IMR-90 (cell line): ENCODE data around the gene CD163. TPM values are rescaled to one million over a fixed set of nuclear protein-coding genes. Genes with fewer than 3 reads are reported as not detected.

ENCODE experiments used
- ATAC-seq: fragments of 200-7000 bp; cut with Tn5 transposase; 2 replicates; pipeline ENCODE4 v1.9.1; 2020; ENCODE audit warnings: low read depth, mild to moderate bottlenecking, moderate library complexity
- BruUV-seq: library from RNA; stranded (reverse); fragments of 400-500 nt; replicated peaks from 2 replicates; lab custom pipeline; 2021; lab: Mats Ljungman, UMichigan
- CTCF ChIA-PET: fragments of 300-600 bp; formaldehyde crosslinking; extraction: SDS; loops from one replicate; lab custom pipeline; 2021; ENCODE audit warnings: antibody characterized with exemption; lab: Yijun Ruan, JAX
- POLR2A ChIA-PET: fragments of 300-600 bp; sonication (Branson Sonifier 250); formaldehyde crosslinking; loops from one replicate; lab custom pipeline; 2022; ENCODE audit warnings: antibody characterized with exemption; ENCODE audit not compliant: unreplicated experiment; lab: Charles Lee
- DNase-seq: peaks from one replicate; pipeline ENCODE4 v3.0.0; 2013
- H2AFZ ChIP-seq: replicated peaks from 2 replicates; pipeline ENCODE3; 2013; ENCODE audit warnings: low read length, mild to moderate bottlenecking; ENCODE audit not compliant: poor library complexity
- H2AK5ac ChIP-seq: 2 replicates; pipeline ENCODE4 v1.6.1; 2013; ENCODE audit warnings: low read depth, low read length, inconsistent platforms
- H2AK9ac ChIP-seq: replicated peaks from 2 replicates; pipeline ENCODE3; 2013; ENCODE audit warnings: mild to moderate bottlenecking, low read depth, low read length, moderate library complexity; ENCODE audit not compliant: poor library complexity
- H2BK120ac ChIP-seq: 2 replicates; pipeline ENCODE4 v1.6.1; 2013; ENCODE audit warnings: low read depth, low read length, inconsistent platforms
- H2BK15ac ChIP-seq: 3 replicates; pipeline ENCODE4 v1.6.1; 2013; ENCODE audit warnings: low read depth, low read length, inconsistent platforms
- H2BK20ac ChIP-seq: 2 replicates; pipeline ENCODE4 v1.6.1; 2013; ENCODE audit warnings: low read depth, mild to moderate bottlenecking, inconsistent platforms, low read length, moderate library complexity
- H2BK5ac ChIP-seq: 2 replicates; pipeline ENCODE4 v1.6.1; 2013; ENCODE audit warnings: mild to moderate bottlenecking, low read depth, low read length, inconsistent platforms; ENCODE audit not compliant: poor library complexity, severe bottlenecking
- H3K14ac ChIP-seq: replicated peaks from 2 replicates; pipeline ENCODE4 v1.6.1; 2013; ENCODE audit warnings: low read depth, low read length, inconsistent platforms
- H3K18ac ChIP-seq: 2 replicates; pipeline ENCODE4 v1.6.1; 2013; ENCODE audit warnings: low read depth, low read length, control low read depth
- H3K23ac ChIP-seq: 2 replicates; pipeline ENCODE4 v1.6.1; 2013; ENCODE audit warnings: low read depth, low read length, inconsistent platforms
- H3K27ac ChIP-seq: 2 replicates; pipeline ENCODE4 v1.5.1; 2013; ENCODE audit warnings: mild to moderate bottlenecking, control low read depth, low read length; ENCODE audit not compliant: insufficient read depth
- H3K27me3 ChIP-seq: 2 replicates; pipeline ENCODE4 v1.6.1; 2013; ENCODE audit warnings: low read length; ENCODE audit not compliant: control insufficient read depth, insufficient read depth
- H3K36me3 ChIP-seq: 2 replicates; pipeline ENCODE4 v1.6.1; 2013; ENCODE audit warnings: low read length, mixed read lengths; ENCODE audit not compliant: control insufficient read depth, insufficient read depth
- H3K4ac ChIP-seq: 2 replicates; pipeline ENCODE4 v1.6.1; 2013; ENCODE audit warnings: low read depth, low read length, inconsistent platforms
- H3K4me1 ChIP-seq: 2 replicates; pipeline ENCODE4 v1.6.1; 2013; ENCODE audit warnings: low read length, mixed read lengths; ENCODE audit not compliant: control insufficient read depth, insufficient read depth
- H3K4me2 ChIP-seq: 2 replicates; pipeline ENCODE4 v1.6.1; 2013; ENCODE audit warnings: low read depth, mild to moderate bottlenecking, control low read depth, low read length, moderate library complexity
- H3K4me3 ChIP-seq: 2 replicates; pipeline ENCODE4 v1.5.1; 2013; ENCODE audit warnings: low read depth, mild to moderate bottlenecking, control low read depth, low read length, moderate library complexity; ENCODE audit not compliant: insufficient read depth
- H3K56ac ChIP-seq: 2 replicates; pipeline ENCODE4 v1.6.1; 2013; ENCODE audit warnings: low read length, inconsistent platforms; ENCODE audit not compliant: insufficient read depth; ENCODE audit errors: extremely low read depth
- H3K79me1 ChIP-seq, 2 experiments: 2 replicates each; pipeline ENCODE4 v1.6.1; 2013; ENCODE audit warnings: low read length in 2 of 2, inconsistent platforms in 1 of 2, low read depth in 1 of 2
- H3K9ac ChIP-seq: 2 replicates; pipeline ENCODE4 v1.6.1; 2013; ENCODE audit warnings: low read depth, low read length, control low read depth
- H3K9me1 ChIP-seq: 2 replicates; pipeline ENCODE4 v1.6.1; 2013; ENCODE audit warnings: low read length, inconsistent platforms; ENCODE audit not compliant: insufficient read depth
- H3K9me3 ChIP-seq: 2 replicates; pipeline ENCODE4 v1.6.1; 2013; ENCODE audit warnings: low read length; ENCODE audit not compliant: control insufficient read depth, insufficient read depth
- H4K20me1 ChIP-seq: 2 replicates; pipeline ENCODE4 v1.6.1; 2013; ENCODE audit warnings: low read length, inconsistent platforms; ENCODE audit not compliant: insufficient read depth
- H4K5ac ChIP-seq: 2 replicates; pipeline ENCODE4 v1.6.1; 2013; ENCODE audit warnings: mild to moderate bottlenecking, low read depth, low read length, control low read depth
- H4K8ac ChIP-seq, 2 experiments: 2 replicates each; pipeline ENCODE4 v1.6.1; 2013; ENCODE audit warnings: low read depth in 2 of 2, low read length in 2 of 2, control low read depth in 1 of 2, inconsistent platforms in 1 of 2
- H4K91ac ChIP-seq: 2 replicates; pipeline ENCODE4 v1.6.1; 2013; ENCODE audit warnings: low read depth, low read length, inconsistent platforms; ENCODE audit not compliant: insufficient read depth
- CEBPB ChIP-seq: IDR thresholded peaks from 2 replicates; pipeline ENCODE4 v1.6.1; 2012; ENCODE audit warnings: low read depth, low read length, improper control_type of control experiment
- RAD21 ChIP-seq: IDR thresholded peaks from 2 replicates; pipeline ENCODE4 v1.6.1; 2012; ENCODE audit warnings: low read length, improper control_type of control experiment
- WGBS, 2 experiments: methylation state at CpG; one replicate each; pipeline versions ENCODE4 v1.1.5 to v1.1.7; 2013; ENCODE audit warnings: missing lambda C conversion rate in 2 of 2; ENCODE audit not compliant: insufficient read length in 1 of 2; ENCODE audit errors: extremely low coverage in 2 of 2; 5-methylcytosine and 5-hydroxymethylcytosine counted together
- dilution Hi-C: fragments of 300-500 bp; cut with HindIII; formaldehyde crosslinking; loops from one replicate; pipeline ENCODE4 v1.14.3; 2018; ENCODE audit warnings: low sequenced_read_pairs; ENCODE audit not compliant: unreplicated experiment
- in situ Hi-C: fragments of 300-500 bp; cut with MboI; formaldehyde crosslinking; loops from 3 replicates; pipeline ENCODE4 v1.14.3; 2019; ENCODE audit warnings: low sequenced_read_pairs, inconsistent platforms, mixed read lengths
- intact Hi-C: fragments of 100-400 bp; cut with micrococcal nuclease; formaldehyde crosslinking; loops from 2 replicates; pipeline ENCODE4 v1.10.0; 2022
- polyA plus RNA-seq, 3 experiments: library from polyadenylated mRNA; depleted of rRNA; stranded (reverse); fragments of >200 nt; gene quantifications; 2 replicates each; pipeline ENCODE4 v1.2.3, GENCODE V29; 2012; ENCODE audit warnings: low replicate concordance in 1 of 3
- total RNA-seq: library from RNA; depleted of rRNA; stranded (reverse); fragments of >200 nt; gene quantifications from 2 replicates; pipeline ENCODE4 v1.2.3, GENCODE V29; 2012

CD163 gene
- total and polyA plus RNA-seq, 2 of the 4 experiments (the other 2 are of a cell fraction) = not detected

- no peaks in the 10 kb centered on the region for H3K4me1 ChIP-seq
- no peaks in the 10 kb centered on the region for H3K36me3 ChIP-seq
- no peaks in the 10 kb centered on the region for H3K27me3 ChIP-seq
- no peak overlapping the region for H3K27ac ChIP-seq
- H3K9me1 ChIP-seq = no peaks in the 10 kb centered on the region
- no peak overlapping the region for H2BK120ac ChIP-seq
- H3K56ac ChIP-seq = no peak overlapping the region
- no peak overlapping the region for H3K4ac ChIP-seq
- H4K20me1 ChIP-seq = no peaks in the 10 kb centered on the region
- H3K9me3 ChIP-seq = no peaks in the 10 kb centered on the region
- H2BK15ac ChIP-seq = no peak overlapping the region
- dilution Hi-C loops = no loop called here
- in situ Hi-C loops = no loop called here
- ChIA-PET CTCF (no interaction called here), POLR2A (no interaction called here)
- 0 out of 2 replicates have a peak, but pooled peaks have one; percentile 12 for TF ChIP-seq CEBPB
- TF ChIP-seq RAD21 = no peak
- no peak overlapping the region for H3K18ac ChIP-seq
- H3K4me2 ChIP-seq = no peak overlapping the region
- no peak overlapping the region for H2BK5ac ChIP-seq
- no peak overlapping the region for H4K8ac ChIP-seq
- H4K91ac ChIP-seq = no peak overlapping the region
- WGBS, 2 experiments = no CpG with 5 or more reads among the region's 3 CpGs
- intact Hi-C loops = no loop called here
- H3K79me1 ChIP-seq = no peaks in the 10 kb centered on the region
- H2AK9ac ChIP-seq = no peak overlapping the region
- BruUV-seq = no TSS peak
- H3K9ac ChIP-seq = no peak overlapping the region
- no peak overlapping the region for H4K5ac ChIP-seq
- no peak overlapping the region for H2AFZ ChIP-seq
- no peak overlapping the region for H2BK20ac ChIP-seq
- DNase-seq = no peak
- H3K4me3 ChIP-seq = no peak overlapping the region
- no peak for ATAC-seq
- H3K14ac ChIP-seq = no peak overlapping the region
- H2AK5ac ChIP-seq = no peak overlapping the region
- no peak overlapping the region for H3K23ac ChIP-seq
These were observed 51.8 kb downstream of the CD163 start for GRCh38 chr12:7451756-7452155.
